ENCODE results near the gene POU2F2. TPM values are rescaled to one million over a fixed set of nuclear protein-coding genes. Genes with fewer than 3 reads are reported as not detected.

Gene POU2F2
- total RNA-seq, 1 donor from 2014 or later = 71.5 TPM

DNA sequence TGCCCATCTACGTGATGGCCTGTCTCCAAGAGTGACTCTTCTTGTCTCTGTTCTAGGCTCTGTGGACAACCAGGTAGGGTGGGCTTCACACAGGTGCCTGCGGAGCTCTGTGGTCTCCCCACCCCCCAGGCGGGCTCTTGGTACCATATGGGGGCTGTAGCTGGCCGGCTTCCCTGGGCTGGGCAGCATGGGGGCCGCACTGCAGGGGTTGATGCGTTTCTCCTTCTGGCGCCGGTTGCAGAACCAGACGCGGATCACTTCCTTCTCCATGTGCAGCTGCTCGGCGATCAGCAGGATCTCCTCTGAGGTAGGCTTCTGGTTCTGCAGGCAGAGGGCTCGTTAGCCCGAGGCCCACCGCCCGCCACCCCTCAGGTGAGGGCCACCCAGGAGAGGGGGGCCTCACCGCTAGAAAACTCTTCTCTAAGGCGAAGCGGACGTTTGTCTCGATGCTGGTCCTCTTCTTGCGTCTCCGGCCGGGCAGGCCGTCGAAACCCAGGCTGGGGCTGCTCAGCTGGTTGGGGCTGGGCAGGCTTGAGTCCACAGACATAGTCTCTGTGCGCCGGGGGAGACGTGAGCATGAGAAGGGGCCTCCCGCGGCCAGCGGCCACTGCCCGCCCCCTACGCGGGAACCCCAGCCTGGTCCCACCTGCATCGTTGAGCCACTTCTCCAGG lies 37.0 kb downstream of the POU2F2 start:
- Mint-ChIP-seq H3K27ac (no peak overlapping the region), H3K4me3 (no peak overlapping the region), H3K36me3 (ENCODE audit: low read depth) (peaks cover 61% of the 10 kb centered on the region), H3K27me3 (no peaks in the 10 kb centered on the region), H3K9me3 (no peaks in the 10 kb centered on the region), H3K4me1 (peaks cover 13% of the 10 kb centered on the region)
- intact Hi-C loops (cut with micrococcal nuclease) = no loop called here
- no peak for DNase-seq

DNA sequence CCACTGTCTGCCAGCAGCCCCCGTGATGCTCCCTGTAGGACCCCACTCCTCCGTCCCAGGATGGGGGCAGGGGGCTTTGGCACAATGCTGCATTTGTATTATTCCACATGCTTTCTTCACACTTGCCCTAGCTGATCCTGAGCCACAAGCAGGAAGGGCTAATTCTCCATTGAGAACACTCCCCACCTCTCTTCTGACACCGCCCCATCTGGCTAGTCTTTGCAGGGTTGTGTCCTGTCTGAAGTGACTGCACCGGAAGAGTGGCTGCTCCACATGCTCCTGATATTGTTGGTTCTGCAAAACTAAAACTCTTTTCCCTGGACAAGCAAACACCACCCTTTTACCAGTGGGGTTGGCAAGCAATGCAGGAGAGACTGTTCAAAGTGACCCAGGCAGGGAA lies 38.3 kb downstream of the POU2F2 start:
- Mint-ChIP-seq H3K27ac (no peak overlapping the region), H3K27me3 (no peaks in the 10 kb centered on the region), H3K36me3 (ENCODE audit: low read depth) (peaks cover 63% of the 10 kb centered on the region), H3K4me1 (peaks cover 25% of the 10 kb centered on the region), H3K4me3 (no peak overlapping the region), H3K9me3 (no peaks in the 10 kb centered on the region)
- intact Hi-C loops (cut with micrococcal nuclease) = no loop called here
- DNase-seq = no peak

DNA sequence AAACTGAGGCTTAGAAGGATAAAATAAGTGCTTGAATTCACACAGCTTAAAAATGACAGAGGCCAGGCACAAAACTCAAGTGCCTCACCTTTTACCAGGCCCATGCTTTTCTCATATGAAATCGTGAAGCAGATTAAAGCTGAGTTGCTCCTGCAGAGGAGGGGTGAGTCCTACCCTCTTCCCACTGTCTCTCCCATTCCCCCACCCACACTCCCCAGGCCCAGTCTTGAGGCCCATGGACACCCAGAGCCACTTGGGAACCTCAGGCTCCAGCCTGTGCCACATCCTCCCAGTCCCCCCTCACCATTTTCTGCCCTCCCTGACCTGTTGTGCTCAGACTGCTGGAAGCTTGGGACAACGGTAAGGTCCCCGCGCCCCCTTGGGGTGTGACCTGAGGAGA lies 38.7 kb downstream of the POU2F2 start:
- Mint-ChIP-seq H3K9me3 (no peaks in the 10 kb centered on the region), H3K27me3 (no peaks in the 10 kb centered on the region), H3K4me3 (no peak overlapping the region), H3K27ac (no peak overlapping the region), H3K36me3 (ENCODE audit: low read depth) (peaks cover 61% of the 10 kb centered on the region), H3K4me1 (peaks cover 28% of the 10 kb centered on the region)
- intact Hi-C loops (cut with micrococcal nuclease) = no loop called here
- DNase-seq = no peak

DNA sequence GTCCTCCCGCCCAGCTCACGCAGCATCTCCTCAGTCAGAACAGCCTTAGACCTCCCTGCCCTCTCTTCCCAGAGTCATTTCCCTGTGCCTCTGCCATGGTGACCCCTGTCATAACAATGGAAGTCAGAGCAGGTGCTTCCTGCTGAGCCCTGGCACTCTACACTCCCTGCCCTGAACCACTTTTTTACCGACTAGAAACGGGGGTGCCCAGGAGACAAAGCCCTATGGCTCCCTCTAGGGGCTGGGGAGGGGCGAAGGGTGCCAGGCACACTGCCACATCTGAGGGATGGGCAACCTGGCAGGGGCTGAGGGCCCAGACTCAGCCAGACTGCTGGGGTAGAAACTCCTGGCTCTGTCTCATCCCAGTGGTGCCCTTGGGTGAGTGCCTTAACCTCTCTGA lies 39.9 kb downstream of the POU2F2 start:
- H3K27me3 Mint-ChIP-seq = no peaks in the 10 kb centered on the region
- peak; percentile 87 for DNase-seq
- intact Hi-C loops (cut with micrococcal nuclease) = no loop called here
- peaks cover 30% of the 10 kb centered on the region for H3K4me1 Mint-ChIP-seq
- peaks cover 53% of the 10 kb centered on the region for H3K36me3 Mint-ChIP-seq (ENCODE audit: low read depth)
- H3K27ac Mint-ChIP-seq = peak overlapping the region; percentile 78
- peak overlapping the region; percentile 45 for H3K4me3 Mint-ChIP-seq
- H3K9me3 Mint-ChIP-seq = no peaks in the 10 kb centered on the region

DNA sequence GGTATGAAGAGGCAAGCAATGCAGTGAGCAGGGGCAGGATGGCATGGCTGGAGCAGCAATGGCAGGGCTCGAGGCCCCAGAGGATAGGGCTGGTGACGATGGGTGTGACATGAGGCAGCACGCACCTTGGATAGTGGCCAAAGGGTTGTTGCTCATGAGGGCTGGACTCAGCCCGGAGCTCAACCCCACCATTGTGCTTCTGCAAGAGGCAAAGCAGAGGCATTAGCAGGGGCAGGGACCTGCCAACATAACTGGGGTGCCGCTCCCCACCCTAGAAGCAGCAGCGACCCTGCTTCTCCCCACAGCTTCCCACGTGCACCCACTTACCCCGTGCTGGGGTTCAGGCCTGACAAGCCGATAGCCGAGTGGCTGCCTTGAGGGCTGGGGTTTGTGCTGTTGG lies 40.5 kb downstream of the POU2F2 start:
- no peak for DNase-seq
- H3K9me3 Mint-ChIP-seq = no peaks in the 10 kb centered on the region
- no peak overlapping the region for H3K27ac Mint-ChIP-seq
- intact Hi-C loops (cut with micrococcal nuclease) = no loop called here
- peaks cover 51% of the 10 kb centered on the region for H3K36me3 Mint-ChIP-seq (ENCODE audit: low read depth)
- no peaks in the 10 kb centered on the region for H3K27me3 Mint-ChIP-seq
- H3K4me3 Mint-ChIP-seq = no peak overlapping the region
- H3K4me1 Mint-ChIP-seq = peaks cover 30% of the 10 kb centered on the region

DNA sequence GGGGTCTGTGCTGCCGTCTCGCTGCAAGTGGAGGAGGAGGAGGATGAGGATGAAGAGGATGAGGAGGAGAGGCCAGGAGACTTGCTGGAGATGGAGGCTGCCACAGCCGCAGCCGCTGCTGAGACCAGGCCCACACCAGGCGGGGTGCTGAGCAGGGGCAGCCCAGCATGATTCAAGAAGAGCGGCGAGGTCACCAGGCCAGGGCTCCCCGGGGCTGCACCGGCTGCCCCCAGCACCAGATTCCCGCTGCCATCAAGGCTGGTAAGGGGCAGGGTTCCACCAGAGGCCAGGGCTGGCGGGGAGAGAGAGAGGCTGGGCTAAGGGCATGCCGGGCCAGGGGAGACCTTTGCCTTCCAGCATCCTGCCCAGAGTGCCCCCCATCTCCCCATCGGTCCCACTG lies 40.9 kb downstream of the POU2F2 start:
- H3K36me3 Mint-ChIP-seq (ENCODE audit: low read depth) = peaks cover 46% of the 10 kb centered on the region
- no peaks in the 10 kb centered on the region for H3K9me3 Mint-ChIP-seq
- peak overlapping the region; percentile 67 for H3K4me3 Mint-ChIP-seq
- DNase-seq = no peak
- peak overlapping the region; percentile 87 for H3K27ac Mint-ChIP-seq
- peaks cover 30% of the 10 kb centered on the region for H3K4me1 Mint-ChIP-seq
- intact Hi-C loops (cut with micrococcal nuclease) = no loop called here
- no peaks in the 10 kb centered on the region for H3K27me3 Mint-ChIP-seq

DNA sequence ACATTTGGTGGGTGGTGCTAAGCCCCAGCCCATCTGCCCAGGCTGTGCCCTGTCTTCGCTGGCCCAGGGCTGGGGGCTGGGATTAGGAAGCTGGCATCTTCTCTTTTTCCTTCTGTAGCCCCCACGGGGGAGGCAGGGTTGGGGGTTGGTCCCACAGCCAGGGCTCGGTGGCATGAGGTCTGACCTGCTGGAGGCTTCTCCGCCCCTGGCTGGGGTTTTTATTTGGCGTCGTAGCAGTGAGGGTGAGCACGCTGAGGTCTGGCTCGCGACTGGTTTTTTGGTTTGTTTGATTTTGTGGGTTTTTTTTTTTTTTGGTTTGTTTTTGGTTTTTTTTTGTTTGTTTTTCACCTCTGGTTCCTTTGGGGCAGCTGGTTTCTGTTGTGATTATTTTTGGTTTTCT lies 41.6 kb downstream of the POU2F2 start:
- peak overlapping the region; percentile 87 for H3K27ac Mint-ChIP-seq
- no peaks in the 10 kb centered on the region for H3K27me3 Mint-ChIP-seq
- intact Hi-C loops (cut with micrococcal nuclease) = no loop called here
- no peaks in the 10 kb centered on the region for H3K9me3 Mint-ChIP-seq
- H3K4me3 Mint-ChIP-seq = peak overlapping the region; percentile 67
- H3K36me3 Mint-ChIP-seq (ENCODE audit: low read depth) = peaks cover 45% of the 10 kb centered on the region
- peaks cover 30% of the 10 kb centered on the region for H3K4me1 Mint-ChIP-seq
- peak; percentile 76 for DNase-seq

DNA sequence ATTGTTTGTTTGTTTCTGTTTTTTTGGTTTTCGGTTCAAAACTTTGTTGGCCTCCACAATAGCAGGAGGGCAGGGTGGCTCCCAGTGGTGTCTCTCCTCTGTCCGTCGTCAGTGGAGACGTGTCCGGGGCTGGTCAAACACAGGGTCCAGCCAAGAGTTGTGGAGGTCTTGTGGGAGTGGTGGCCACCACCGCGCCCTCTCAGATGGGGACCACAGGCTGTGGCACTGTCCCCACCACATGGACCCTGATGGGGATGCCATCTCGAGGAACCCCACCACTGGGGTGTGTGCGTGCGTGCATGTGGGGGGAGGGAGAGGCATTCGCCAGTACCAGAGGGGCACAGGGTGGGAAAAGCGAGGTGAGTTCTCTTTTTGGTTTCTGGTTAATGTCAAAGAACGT lies 42.5 kb downstream of the POU2F2 start:
- intact Hi-C loops (cut with micrococcal nuclease) = no loop called here
- Mint-ChIP-seq H3K27ac (peak overlapping the region; percentile 20), H3K9me3 (no peaks in the 10 kb centered on the region), H3K4me3 (no peak overlapping the region), H3K4me1 (peaks cover 29% of the 10 kb centered on the region), H3K36me3 (ENCODE audit: low read depth) (peaks cover 37% of the 10 kb centered on the region), H3K27me3 (no peaks in the 10 kb centered on the region)
- DNase-seq = no peak

DNA sequence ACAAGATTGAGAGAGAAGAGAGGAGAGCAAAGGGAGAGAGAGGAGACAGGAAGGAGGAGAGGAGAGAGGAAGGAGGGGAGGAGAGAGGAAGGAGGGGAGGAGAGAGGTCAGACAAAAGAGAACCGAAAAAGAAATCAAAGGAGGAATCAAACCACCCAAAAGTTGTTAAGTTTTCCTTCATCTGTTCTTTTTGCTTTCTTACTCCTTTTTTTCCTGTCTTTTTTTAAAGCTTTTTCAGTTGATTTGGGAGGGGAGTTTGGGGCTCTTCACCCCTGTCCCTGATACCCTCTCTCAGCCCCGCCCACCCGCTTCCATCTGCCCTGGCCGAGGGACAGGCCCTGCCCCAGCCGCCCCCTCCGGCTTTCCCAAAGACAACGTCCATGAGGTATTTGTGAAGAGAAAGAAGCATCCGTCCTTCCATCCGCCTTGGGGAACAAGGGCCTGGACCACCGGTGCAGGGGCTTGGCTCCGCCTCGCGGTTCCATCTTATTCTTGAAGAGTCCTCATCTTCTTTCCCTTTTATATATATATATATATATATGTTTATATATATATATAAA lies 43.0 kb downstream of the POU2F2 start:
- Mint-ChIP-seq H3K9me3 (no peaks in the 10 kb centered on the region), H3K27ac (no peak overlapping the region), H3K4me1 (peaks cover 29% of the 10 kb centered on the region), H3K4me3 (peak overlapping the region; percentile 28), H3K27me3 (no peaks in the 10 kb centered on the region), H3K36me3 (ENCODE audit: low read depth) (peaks cover 32% of the 10 kb centered on the region)
- intact Hi-C loops (cut with micrococcal nuclease) = no loop called here
- no peak for DNase-seq

DNA sequence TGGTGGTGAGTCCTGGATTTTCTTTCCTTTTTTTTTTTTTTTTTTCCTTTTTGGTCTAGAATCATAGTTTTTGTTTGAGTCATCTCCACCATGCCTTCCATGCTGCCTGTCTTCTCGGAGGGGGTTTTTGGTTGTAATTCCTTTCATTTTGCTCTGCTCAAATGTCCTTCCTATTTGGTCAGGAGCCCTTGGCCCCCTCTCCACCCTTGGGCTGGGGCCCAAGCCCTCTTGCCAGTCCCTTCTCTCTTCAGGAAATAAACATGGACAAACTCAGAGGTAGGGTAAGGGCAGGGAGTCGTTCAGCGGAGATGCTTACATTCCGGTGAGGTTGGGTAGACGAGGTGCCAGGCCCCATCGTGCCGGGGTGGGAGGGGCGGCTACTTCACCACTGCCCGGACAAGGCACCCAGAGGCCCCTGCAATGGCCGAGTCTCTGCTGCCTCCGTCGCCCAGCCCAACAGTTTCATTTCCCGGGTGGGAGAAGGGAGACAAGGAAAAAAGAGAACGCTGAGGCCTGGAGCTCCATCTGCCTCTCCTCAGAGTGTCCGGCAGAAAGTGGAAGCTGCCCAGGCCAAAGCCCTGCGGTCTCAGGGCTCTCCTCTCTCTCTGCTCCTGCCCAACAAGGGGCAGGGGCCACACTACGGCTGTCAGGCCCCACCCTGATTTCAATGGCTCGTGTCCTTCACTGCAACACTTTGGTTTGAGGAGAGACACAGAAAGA lies 43.6 kb downstream of the POU2F2 start:
- Mint-ChIP-seq H3K4me3 (peak overlapping the region; percentile 28), H3K36me3 (ENCODE audit: low read depth) (peaks cover 26% of the 10 kb centered on the region), H3K4me1 (peaks cover 29% of the 10 kb centered on the region), H3K9me3 (no peaks in the 10 kb centered on the region), H3K27me3 (no peaks in the 10 kb centered on the region), H3K27ac (peak overlapping the region; percentile 48)
- DNase-seq = no peak
- intact Hi-C loops (cut with micrococcal nuclease) = no loop called here

DNA sequence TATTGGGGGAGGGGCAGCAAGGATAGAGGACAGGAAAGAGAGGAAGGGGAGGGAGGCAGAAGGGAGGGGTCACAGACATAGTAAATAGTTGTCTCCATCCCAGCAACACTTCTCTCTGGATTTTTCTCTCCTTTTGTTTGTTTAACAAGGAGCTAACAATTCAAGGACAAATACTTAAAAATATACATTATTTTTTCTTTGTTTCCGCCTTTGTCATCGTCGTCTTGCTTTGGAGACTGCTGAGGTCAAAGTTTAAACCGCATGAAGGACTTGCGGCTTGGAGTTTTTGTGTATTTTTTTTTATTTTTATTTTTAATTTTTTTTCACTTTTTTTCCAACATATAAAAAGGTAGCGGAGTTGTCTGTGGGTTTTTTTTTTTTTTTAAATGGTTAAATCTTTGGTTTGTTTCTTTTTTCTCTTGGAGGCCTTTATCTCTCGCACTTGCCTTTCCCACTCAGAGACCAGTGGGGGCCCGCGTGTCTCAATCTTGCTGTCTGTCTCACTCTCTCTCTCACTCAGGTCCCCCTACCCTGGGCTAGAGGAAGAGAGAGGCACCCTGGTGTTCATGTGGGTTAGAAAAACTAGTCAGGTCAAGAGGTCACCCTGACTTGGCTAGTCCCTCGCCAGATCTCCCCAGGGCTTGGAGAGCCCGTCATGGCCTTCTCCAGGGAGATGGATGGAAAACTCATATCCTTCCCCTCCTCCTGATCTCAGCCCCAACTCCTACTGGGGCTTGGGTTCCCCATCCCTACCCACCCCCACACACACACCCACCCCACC lies 45.3 kb downstream of the POU2F2 start:
- Mint-ChIP-seq H3K4me1 (peaks cover 26% of the 10 kb centered on the region), H3K4me3 (no peak overlapping the region), H3K9me3 (no peaks in the 10 kb centered on the region), H3K27ac (no peak overlapping the region), H3K36me3 (ENCODE audit: low read depth) (peaks cover 22% of the 10 kb centered on the region), H3K27me3 (no peaks in the 10 kb centered on the region)
- intact Hi-C loops (cut with micrococcal nuclease) = no loop called here
- no peak for DNase-seq

DNA sequence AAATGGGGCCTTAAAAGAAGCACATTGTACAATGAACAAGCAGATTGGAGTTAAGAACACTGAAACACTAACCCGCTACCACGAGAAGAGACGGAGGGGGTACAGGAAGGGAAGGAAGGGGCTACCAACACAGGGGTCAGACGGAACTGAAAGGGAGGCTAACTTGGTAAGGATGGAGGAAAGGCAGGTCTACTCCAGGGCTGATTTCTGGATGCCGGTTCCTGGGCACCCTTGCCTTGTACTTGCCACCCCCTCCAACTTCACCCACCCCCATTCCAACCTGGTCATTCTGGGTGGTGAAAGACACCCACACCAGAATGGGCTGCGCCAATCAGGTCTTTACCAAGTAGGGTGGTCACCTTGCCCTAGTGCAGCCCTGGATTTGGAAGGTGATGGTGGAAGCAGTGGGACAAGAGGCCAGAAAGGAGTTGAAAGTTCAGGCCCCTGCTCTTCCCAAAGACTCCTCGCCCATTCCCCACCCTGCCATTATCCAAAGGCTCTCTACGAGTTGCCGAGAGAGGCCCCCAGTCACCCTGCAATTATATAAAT lies 46.0 kb downstream of the POU2F2 start:
- Mint-ChIP-seq H3K27ac (no peak overlapping the region), H3K27me3 (no peaks in the 10 kb centered on the region), H3K36me3 (ENCODE audit: low read depth) (peaks cover 28% of the 10 kb centered on the region), H3K9me3 (no peaks in the 10 kb centered on the region), H3K4me1 (peaks cover 33% of the 10 kb centered on the region), H3K4me3 (no peak overlapping the region)
- no peak for DNase-seq
- intact Hi-C loops (cut with micrococcal nuclease) = no loop called here

DNA sequence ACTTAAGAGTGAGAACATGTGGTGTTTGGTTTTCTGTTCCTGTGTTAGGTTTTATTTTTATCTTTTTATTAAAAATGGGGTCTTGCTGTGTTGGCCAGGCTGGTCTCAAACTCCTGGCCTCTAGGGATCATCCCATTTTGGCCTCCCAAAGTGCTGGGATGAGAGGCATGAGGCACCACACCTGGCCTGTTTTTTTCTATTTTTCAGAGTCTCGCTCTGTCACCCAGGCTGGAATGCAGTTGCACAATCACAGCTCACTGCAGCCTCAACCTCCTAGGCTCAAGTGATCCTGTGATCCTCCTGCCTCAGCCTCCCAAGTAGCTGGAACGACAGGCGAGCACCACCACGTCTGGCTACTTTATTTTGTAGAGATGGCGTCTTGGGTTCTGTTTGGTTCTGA lies 48.7 kb downstream of the POU2F2 start:
- H3K27ac Mint-ChIP-seq = no peak overlapping the region
- no peaks in the 10 kb centered on the region for H3K9me3 Mint-ChIP-seq

More for the DNA sequence above, 48.7 kb downstream of the POU2F2 start:
- Mint-ChIP-seq H3K4me3 (no peak overlapping the region), H3K27me3 (no peaks in the 10 kb centered on the region), H3K36me3 (ENCODE audit: low read depth) (peaks cover 25% of the 10 kb centered on the region), H3K4me1 (peaks cover 11% of the 10 kb centered on the region)
- intact Hi-C loops (cut with micrococcal nuclease) = no loop called here
- DNase-seq = no peak
